Measurements from ENCODE around the gene HYAL3.

- TF ChIP-seq CTCF (IDR thresholded peaks at IDR 0.05) = no peak
- no peak for TF ChIP-seq EZH2 (IDR thresholded peaks at IDR 0.05; ENCODE audit: borderline replicate concordance, insufficient read depth, low read depth, low read length, poor library complexity, severe bottlenecking)
Measured at GRCh38 chr3:50289130-50289529, 10.1 kb downstream of the HYAL3 start.

Measured in B cell (primary cell).